Mammary epithelial cell (primary cell): ENCODE measurements around the gene SVBP.

Experiments used
- CTCF ChIP-seq, 2 donors: IDR thresholded peaks in 1 of 2; conservative IDR thresholded peaks in 1 of 2; 2 replicates each; pipeline ENCODE4 v1.5.1; 2011 to 2012; ENCODE audit warnings: inconsistent platforms in 2 of 2, low read length in 2 of 2, mild to moderate bottlenecking in 2 of 2, control low read depth in 1 of 2, low read depth in 1 of 2; ENCODE audit not compliant: insufficient read depth in 1 of 2; ENCODE audit errors: extremely low read depth in 1 of 2
- EZH2 ChIP-seq: IDR thresholded peaks from 2 replicates; pipeline ENCODE4 v1.6.1; 2012; ENCODE audit warnings: low read length, inconsistent platforms, borderline replicate concordance

GRCh38 chr1:42833981-42834380 is 16.8 kb upstream of the SVBP start:
- TF ChIP-seq CTCF (conservative IDR thresholded peaks at IDR 0.05 in 1 of 2, IDR thresholded peaks at IDR 0.05 in 1 of 2; ENCODE audit: extremely low read depth in 1 of 2, insufficient read depth in 1 of 2, low read depth in 1 of 2, low read length in 2 of 2) (no peak), EZH2 (no peak)
